K562 (cell line): ENCODE measurements around the gene SMYD2. TPM values are rescaled to one million over a fixed set of nuclear protein-coding genes. Genes with fewer than 3 reads are reported as not detected.

Experiments used
- SOX6 ChIP-seq: fragments of 450-650 bp; IDR thresholded peaks from 2 replicates; pipeline ENCODE4 v1.6.1; 2014; ENCODE audit warnings: mild to moderate bottlenecking
- TAF1 ChIP-seq: IDR thresholded peaks from 2 replicates; pipeline ENCODE4 v1.6.1; 2011; ENCODE audit warnings: mild to moderate bottlenecking, low read length, moderate library complexity; ENCODE audit not compliant: insufficient read depth, control insufficient read depth, severe bottlenecking; ENCODE audit errors: extremely low read depth
- TCF7L2 ChIP-seq: fragments of 150-350 bp; IDR thresholded peaks from 2 replicates; pipeline ENCODE4 v1.6.1; 2016; ENCODE audit warnings: low read depth, mild to moderate bottlenecking, low read length, moderate library complexity
- ZNF778 ChIP-seq: fragments of 450-650 bp; formaldehyde crosslinking; IDR thresholded peaks from 2 replicates; pipeline ENCODE4 v1.4.0; 2020; ENCODE audit warnings: mild to moderate bottlenecking, moderate library complexity
- polyA plus RNA-seq, 8 experiments: library from polyadenylated mRNA; depleted of rRNA in 4 of 8; stranded (reverse) in 5 of 8; unstranded in 3 of 8; fragments of >200 nt; fragmentation: Nextera tagmentation in 2 of 8; fragmentation: Illumina TruSeq in 1 of 8; extraction: Ambion mirVana in 2 of 8; extraction: Trizol in 1 of 8; gene quantifications; 2 replicates each; pipeline versions ENCODE4 v1.2.1 to v1.2.3, GENCODE V29; 2011 to 2014; ENCODE audit warnings: inconsistent platforms in 1 of 8, missing spikeins in 1 of 8
- total RNA-seq, 7 experiments: library from RNA; depleted of rRNA in 6 of 7; stranded (reverse); fragments of >200 nt in 6 of 7; fragmentation: Illumina TruSeq in 2 of 7; extraction: Trizol in 2 of 7; gene quantifications; 2 replicates each; pipeline versions ENCODE4 v1.2.1 to v1.2.3, GENCODE V29; 2011 to 2021; ENCODE audit warnings: low replicate concordance in 1 of 7
- TF ChIP-seq, protein P1 (sequence below): fragments of 450-650 bp; IDR thresholded peaks from 2 replicates; pipeline ENCODE4 v1.6.1; 2016; ENCODE audit warnings: borderline replicate concordance
- TF ChIP-seq, protein P2 (sequence below), 2 experiments: fragments of 450-650 bp in 1 of 2; sonication (generic) in 1 of 2; formaldehyde crosslinking in 1 of 2; IDR thresholded peaks; 2 replicates each; pipeline versions ENCODE4 v1.7.1 to v1.9.0; 2016 to 2022; ENCODE audit warnings: inconsistent platforms in 1 of 2, mild to moderate bottlenecking in 1 of 2, missing genetic modification reagents in 1 of 2

The SMYD2 gene
- total and polyA plus RNA-seq, 9 of the 15 experiments (the other 6 are each of a cell fraction or from before 2014, with no cell fraction given), result 13.8 to 81.3 (median 39.9) TPM

DNA sequence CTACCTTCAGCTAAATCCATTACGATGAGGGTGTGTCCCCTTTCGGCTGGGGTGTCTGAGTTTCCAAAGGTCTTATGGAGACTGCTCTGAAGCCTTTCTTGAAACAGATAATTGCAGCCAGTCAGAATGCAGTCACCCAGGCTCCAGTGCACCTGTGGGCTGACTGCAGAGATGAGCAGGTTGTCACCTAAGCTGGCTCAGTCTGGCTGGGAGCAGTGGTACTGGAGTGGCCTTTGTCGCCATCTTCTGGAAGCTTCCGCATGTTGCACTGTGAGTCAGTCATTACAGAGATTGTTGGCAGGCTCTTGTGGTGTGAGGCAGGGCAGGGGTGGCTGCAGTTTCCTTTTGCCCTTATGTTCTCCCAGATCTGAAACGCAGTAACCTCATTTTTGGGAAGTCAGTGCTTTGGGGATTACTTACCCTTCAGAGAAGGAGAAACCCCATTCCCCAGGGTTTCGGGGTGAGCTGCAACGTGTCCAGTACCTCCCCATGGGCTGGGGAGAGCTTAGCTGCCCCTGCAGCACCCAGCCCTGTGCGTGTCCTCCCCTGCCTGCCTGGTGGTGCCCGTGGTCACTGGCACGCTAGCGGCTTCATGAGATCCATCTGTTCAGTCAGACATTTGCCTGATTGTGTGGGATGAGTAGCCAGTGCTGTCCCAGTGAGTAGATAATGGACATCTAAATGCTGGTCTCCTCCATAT, 48.0 kb downstream of the SMYD2 start (continued):
- TF ChIP-seq, protein P1, sequence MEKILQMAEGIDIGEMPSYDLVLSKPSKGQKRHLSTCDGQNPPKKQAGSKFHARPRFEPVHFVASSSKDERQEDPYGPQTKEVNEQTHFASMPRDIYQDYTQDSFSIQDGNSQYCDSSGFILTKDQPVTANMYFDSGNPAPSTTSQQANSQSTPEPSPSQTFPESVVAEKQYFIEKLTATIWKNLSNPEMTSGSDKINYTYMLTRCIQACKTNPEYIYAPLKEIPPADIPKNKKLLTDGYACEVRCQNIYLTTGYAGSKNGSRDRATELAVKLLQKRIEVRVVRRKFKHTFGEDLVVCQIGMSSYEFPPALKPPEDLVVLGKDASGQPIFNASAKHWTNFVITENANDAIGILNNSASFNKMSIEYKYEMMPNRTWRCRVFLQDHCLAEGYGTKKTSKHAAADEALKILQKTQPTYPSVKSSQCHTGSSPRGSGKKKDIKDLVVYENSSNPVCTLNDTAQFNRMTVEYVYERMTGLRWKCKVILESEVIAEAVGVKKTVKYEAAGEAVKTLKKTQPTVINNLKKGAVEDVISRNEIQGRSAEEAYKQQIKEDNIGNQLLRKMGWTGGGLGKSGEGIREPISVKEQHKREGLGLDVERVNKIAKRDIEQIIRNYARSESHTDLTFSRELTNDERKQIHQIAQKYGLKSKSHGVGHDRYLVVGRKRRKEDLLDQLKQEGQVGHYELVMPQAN, result no peak
- TF ChIP-seq SOX6, result no peak
- no peak for TF ChIP-seq ZNF778
- no peak for TF ChIP-seq TCF7L2
- TF ChIP-seq TAF1, result no peak
- TF ChIP-seq, protein P2, sequence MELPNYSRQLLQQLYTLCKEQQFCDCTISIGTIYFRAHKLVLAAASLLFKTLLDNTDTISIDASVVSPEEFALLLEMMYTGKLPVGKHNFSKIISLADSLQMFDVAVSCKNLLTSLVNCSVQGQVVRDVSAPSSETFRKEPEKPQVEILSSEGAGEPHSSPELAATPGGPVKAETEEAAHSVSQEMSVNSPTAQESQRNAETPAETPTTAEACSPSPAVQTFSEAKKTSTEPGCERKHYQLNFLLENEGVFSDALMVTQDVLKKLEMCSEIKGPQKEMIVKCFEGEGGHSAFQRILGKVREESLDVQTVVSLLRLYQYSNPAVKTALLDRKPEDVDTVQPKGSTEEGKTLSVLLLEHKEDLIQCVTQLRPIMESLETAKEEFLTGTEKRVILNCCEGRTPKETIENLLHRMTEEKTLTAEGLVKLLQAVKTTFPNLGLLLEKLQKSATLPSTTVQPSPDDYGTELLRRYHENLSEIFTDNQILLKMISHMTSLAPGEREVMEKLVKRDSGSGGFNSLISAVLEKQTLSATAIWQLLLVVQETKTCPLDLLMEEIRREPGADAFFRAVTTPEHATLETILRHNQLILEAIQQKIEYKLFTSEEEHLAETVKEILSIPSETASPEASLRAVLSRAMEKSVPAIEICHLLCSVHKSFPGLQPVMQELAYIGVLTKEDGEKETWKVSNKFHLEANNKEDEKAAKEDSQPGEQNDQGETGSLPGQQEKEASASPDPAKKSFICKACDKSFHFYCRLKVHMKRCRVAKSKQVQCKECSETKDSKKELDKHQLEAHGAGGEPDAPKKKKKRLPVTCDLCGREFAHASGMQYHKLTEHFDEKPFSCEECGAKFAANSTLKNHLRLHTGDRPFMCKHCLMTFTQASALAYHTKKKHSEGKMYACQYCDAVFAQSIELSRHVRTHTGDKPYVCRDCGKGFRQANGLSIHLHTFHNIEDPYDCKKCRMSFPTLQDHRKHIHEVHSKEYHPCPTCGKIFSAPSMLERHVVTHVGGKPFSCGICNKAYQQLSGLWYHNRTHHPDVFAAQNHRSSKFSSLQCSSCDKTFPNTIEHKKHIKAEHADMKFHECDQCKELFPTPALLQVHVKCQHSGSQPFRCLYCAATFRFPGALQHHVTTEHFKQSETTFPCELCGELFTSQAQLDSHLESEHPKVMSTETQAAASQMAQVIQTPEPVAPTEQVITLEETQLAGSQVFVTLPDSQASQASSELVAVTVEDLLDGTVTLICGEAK (IDR thresholded peaks at IDR 0.05), result no peak
- TF ChIP-seq, protein P2 (CRISPR knock-in tag; IDR thresholded peaks at IDR 0.05), result no peak
